K562 (cell line): ENCODE results near the gene LCLAT1. TPM values are rescaled to one million over a fixed set of nuclear protein-coding genes. Genes with fewer than 3 reads are reported as not detected.

ENCODE experiments used
- ATAC-seq: fragments of 200-7000 bp; cut with Tn5 transposase; 3 replicates; pipeline ENCODE4 v1.9.1; 2020; ENCODE audit warnings: moderate library complexity
- BruUV-seq: library from RNA; stranded (reverse); fragments of 400-500 nt; replicated peaks from 2 replicates; lab custom pipeline; 2021; lab: Mats Ljungman, UMichigan
- CTCF ChIA-PET: fragments of 300-600 bp; formaldehyde crosslinking; extraction: SDS; loops from one replicate; lab custom pipeline; 2021; ENCODE audit warnings: low intra/inter-chr PET ratio; lab: Yijun Ruan, JAX
- POLR2A ChIA-PET: fragments of 300-600, 350-650 bp; sonication (Branson Sonifier 250); formaldehyde crosslinking; extraction: SDS; loops from one replicate; lab custom pipeline; 2021; ENCODE audit warnings: antibody characterized with exemption, inconsistent platforms; lab: Yijun Ruan, JAX
- DNase-seq, 4 experiments: peaks; one replicate each; pipeline versions ENCODE4 v3.0.0 to v3.0.0-alpha.2; 2011 to 2018; ENCODE audit warnings: low spot score in 3 of 4, mixed read lengths in 3 of 4; ENCODE audit errors: extremely low read depth in 1 of 4
- FAIRE-seq: peaks from 2 replicates; lab custom pipeline; 2011; peaks lifted over from hg19 to GRCh38; lab: Jason Lieb, UNC
- H2AFZ ChIP-seq: 2 replicates; pipeline ENCODE4 v1.6.0; 2011; ENCODE audit warnings: low read depth, low read length, control low read depth, inconsistent platforms
- H3K27ac ChIP-seq: fragments of 200-600 bp; 3 replicates; pipeline ENCODE4 v1.8.0; 2011; ENCODE audit warnings: low read depth, mild to moderate bottlenecking, control low read depth, inconsistent platforms, low read length, moderate library complexity, mixed read lengths; ENCODE audit errors: extremely low read depth
- H3K27me3 ChIP-seq, 2 experiments: fragments of 300-600 bp in 1 of 2; 2 replicates in 1 of 2; 3 replicates in 1 of 2; pipeline versions ENCODE4 v1.6.0 to v1.8.0; 2011; ENCODE audit warnings: inconsistent platforms in 2 of 2, low read length in 2 of 2, mild to moderate bottlenecking in 1 of 2, mixed read lengths in 1 of 2, moderate library complexity in 1 of 2; ENCODE audit not compliant: control insufficient read depth in 2 of 2, insufficient read depth in 2 of 2
- H3K36me3 ChIP-seq: fragments of 300-600 bp; 3 replicates; pipeline ENCODE4 v1.8.0; 2011; ENCODE audit warnings: mild to moderate bottlenecking, low read length, inconsistent platforms; ENCODE audit not compliant: control insufficient read depth, insufficient read depth
- H3K4me1 ChIP-seq, 2 experiments: fragments of 200-600 bp in 1 of 2; replicated peaks in 1 of 2; 2 replicates in 1 of 2; 3 replicates in 1 of 2; pipeline versions ENCODE4 v1.5.1 to v1.8.0; 2011; ENCODE audit warnings: inconsistent platforms in 2 of 2, low read length in 2 of 2, mild to moderate bottlenecking in 1 of 2, mixed read lengths in 1 of 2, moderate library complexity in 1 of 2; ENCODE audit not compliant: control insufficient read depth in 2 of 2, insufficient read depth in 2 of 2
- H3K4me2 ChIP-seq: 2 replicates; pipeline ENCODE4 v1.6.1; 2011; ENCODE audit warnings: low read length, control low read depth, inconsistent platforms, mixed read lengths; ENCODE audit not compliant: insufficient read depth
- H3K4me3 ChIP-seq: fragments of 200-600 bp; sonication (generic), shearing (Covaris generic); 2 replicates; pipeline ENCODE4 v1.5.1; 2016; ENCODE audit warnings: control low read depth, inconsistent platforms
- H3K79me2 ChIP-seq: fragments of 200-600 bp; 3 replicates; pipeline ENCODE4 v1.8.0; 2011; ENCODE audit warnings: low read length, inconsistent platforms; ENCODE audit not compliant: control insufficient read depth, insufficient read depth
- H3K9ac ChIP-seq, 2 experiments: 2 replicates each; pipeline versions ENCODE4 v1.6.0 to v1.6.1; 2011; ENCODE audit warnings: low read depth in 2 of 2, low read length in 2 of 2, control low read depth in 1 of 2, inconsistent platforms in 1 of 2, mild to moderate bottlenecking in 1 of 2, mixed read lengths in 1 of 2; ENCODE audit not compliant: insufficient read depth in 1 of 2
- H3K9me1 ChIP-seq: one replicate; pipeline ENCODE4 v1.6.0; 2011; ENCODE audit warnings: inconsistent platforms, mild to moderate bottlenecking, low read length, moderate library complexity; ENCODE audit not compliant: control insufficient read depth, insufficient read depth
- H3K9me3 ChIP-seq: replicated peaks from 2 replicates; pipeline ENCODE4 v1.5.1; 2011; ENCODE audit warnings: low read depth, low read length, inconsistent platforms; ENCODE audit not compliant: control insufficient read depth, insufficient read depth
- H4K20me1 ChIP-seq: replicated peaks from 2 replicates; pipeline ENCODE4 v1.6.1; 2011; ENCODE audit warnings: low read length, inconsistent platforms, mixed read lengths; ENCODE audit not compliant: control insufficient read depth, insufficient read depth
- ATF1 ChIP-seq, 2 experiments: fragments of 450-650 bp in 1 of 2; IDR thresholded peaks; 2 replicates each; pipeline ENCODE4 v1.6.1; 2016; ENCODE audit warnings: missing compliant biosample characterization in 1 of 2, missing genetic modification characterization in 1 of 2
- CBFA2T3 ChIP-seq: fragments of 450-650 bp; IDR thresholded peaks from 2 replicates; pipeline ENCODE4 v1.6.1; 2017
- ETV1 ChIP-seq: fragments of 450-650 bp; conservative IDR thresholded peaks from 2 replicates; pipeline ENCODE4 v1.6.1; 2016; ENCODE audit warnings: missing genetic modification characterization, control low read depth, low read depth, missing compliant biosample characterization
- IFI16 ChIP-seq: fragments of 250-450 bp; sonication (Bioruptor Pico); IDR thresholded peaks from 2 replicates; pipeline ENCODE4 v2.1.2; 2022; ENCODE audit warnings: mild to moderate bottlenecking, inconsistent platforms
- MBD1 ChIP-seq: fragments of 250-450 bp; sonication (Bioruptor Pico); IDR thresholded peaks from 2 replicates; pipeline ENCODE4 v1.8.0; 2022; ENCODE audit warnings: inconsistent platforms
- MCM3 ChIP-seq: fragments of 450-650 bp; IDR thresholded peaks from 2 replicates; pipeline ENCODE4 v1.6.1; 2016
- SNAPC5 ChIP-seq: fragments of 250-450 bp; sonication (Bioruptor Pico); IDR thresholded peaks from 2 replicates; pipeline ENCODE4 v1.8.0; 2021; ENCODE audit warnings: moderate library complexity, mild to moderate bottlenecking, inconsistent platforms
- TEAD4 ChIP-seq, 2 experiments: sonication (generic) in 1 of 2; formaldehyde crosslinking in 1 of 2; IDR thresholded peaks; 2 replicates each; pipeline versions ENCODE4 v1.6.1 to v1.8.0; 2012 to 2022; ENCODE audit warnings: borderline replicate concordance in 1 of 2, inconsistent platforms in 1 of 2, low read length in 1 of 2, mild to moderate bottlenecking in 1 of 2, missing genetic modification reagents in 1 of 2
- ZBTB9 ChIP-seq: fragments of 450-650 bp; formaldehyde crosslinking; IDR thresholded peaks from 2 replicates; pipeline ENCODE4 v1.4.0; 2020; ENCODE audit warnings: mild to moderate bottlenecking, moderate library complexity
- ZNF121 ChIP-seq: sonication (generic); formaldehyde crosslinking; conservative IDR thresholded peaks from 2 replicates; pipeline ENCODE4 v1.8.0; 2022; ENCODE audit warnings: missing genetic modification reagents
- ZNF143 ChIP-seq: sonication (generic); formaldehyde crosslinking; IDR thresholded peaks from 2 replicates; pipeline ENCODE4 v1.9.0; 2022; ENCODE audit warnings: mild to moderate bottlenecking, missing genetic modification reagents
- ZNF445 ChIP-seq: fragments of 250-450 bp; sonication (Bioruptor Pico); IDR thresholded peaks from 2 replicates; pipeline ENCODE4 v1.4.0; 2020; ENCODE audit warnings: low read depth, mild to moderate bottlenecking, moderate library complexity
- WGBS: fragments of 100-300 bp; shearing (Covaris generic); methylation state at CpG from one replicate; pipeline ENCODE4 v1.1.6; 2016; ENCODE audit warnings: low coverage, mixed read lengths; ENCODE audit not compliant: insufficient coverage; ENCODE audit errors: missing lambda C conversion rate; 5-methylcytosine and 5-hydroxymethylcytosine counted together
- in situ Hi-C: fragments of 300-500 bp; cut with MboI; formaldehyde crosslinking; loops from 4 replicates; pipeline ENCODE4 v1.15.0; 2018; ENCODE audit warnings: inconsistent platforms, mixed read lengths
- intact Hi-C: fragments of 100-400 bp; cut with micrococcal nuclease; formaldehyde crosslinking; loops from 2 replicates; pipeline ENCODE4 v1.14.2; 2022
- polyA plus RNA-seq, 8 experiments: library from polyadenylated mRNA; depleted of rRNA in 4 of 8; stranded (reverse) in 5 of 8; unstranded in 3 of 8; fragments of >200 nt; fragmentation: Nextera tagmentation in 2 of 8; fragmentation: Illumina TruSeq in 1 of 8; extraction: Ambion mirVana in 2 of 8; extraction: Trizol in 1 of 8; gene quantifications; 2 replicates each; pipeline versions ENCODE4 v1.2.1 to v1.2.3, GENCODE V29; 2011 to 2014; ENCODE audit warnings: inconsistent platforms in 1 of 8, missing spikeins in 1 of 8
- total RNA-seq, 7 experiments: library from RNA; depleted of rRNA in 6 of 7; stranded (reverse); fragments of >200 nt in 6 of 7; fragmentation: Illumina TruSeq in 2 of 7; extraction: Trizol in 2 of 7; gene quantifications; 2 replicates each; pipeline versions ENCODE4 v1.2.1 to v1.2.3, GENCODE V29; 2011 to 2021; ENCODE audit warnings: low replicate concordance in 1 of 7
- TF ChIP-seq, protein P1 (sequence below): fragments of 250-450 bp; sonication (Bioruptor Pico); IDR thresholded peaks from 2 replicates; pipeline ENCODE4 v1.4.0; 2020

Gene LCLAT1
- total and polyA plus RNA-seq, 9 of the 15 experiments (the other 6 are each of a cell fraction or from before 2014, with no cell fraction given) = 8.9 to 63.3 (median 25.4) TPM

GRCh38 chr2:30491225-30491624 lies 44.2 kb downstream of the LCLAT1 start:
- Histone ChIP-seq H3K9ac (no peak overlapping the region), H2AFZ (no peak overlapping the region), H3K36me3 (no peaks in the 10 kb centered on the region), H4K20me1 (no peaks in the 10 kb centered on the region), H3K79me2 (peaks cover 34% of the 10 kb centered on the region; the same call in 2 of the 3 replicates), H3K9me3 (no peaks in the 10 kb centered on the region), H3K27me3 (no peaks in the 10 kb centered on the region), H3K4me1 (no peaks in the 10 kb centered on the region), H3K4me2 (no peak overlapping the region), H3K4me3 (no peak overlapping the region), H3K9me1 (no peaks in the 10 kb centered on the region), H3K27ac (no peak overlapping the region)
- ChIA-PET CTCF (no interaction called here), POLR2A (interaction anchor here (0.7 kb wide), 1 partner anchor 10 kb away, joined by 3 read pairs; no protein-coding TSS in a partner anchor)
- intact Hi-C loops = no loop called here
- ATAC-seq = no peak
- BruUV-seq = no TSS peak
- WGBS = 82% methylated on average over 1 of the region's 1 CpG
- DNase-seq = no peak
- in situ Hi-C loops = no loop called here
- no peak for FAIRE-seq
- TF ChIP-seq ZNF143 (CRISPR knock-in tag) = no peak
- no peak for TF ChIP-seq SNAPC5 (CRISPR knock-in tag)
- TF ChIP-seq ZNF445 = no peak
- no peak for TF ChIP-seq ZBTB9
- TF ChIP-seq ZNF121 = no peak
- no peak for TF ChIP-seq CBFA2T3
- TF ChIP-seq ETV1 (tag) = no peak
- TF ChIP-seq, protein P1, sequence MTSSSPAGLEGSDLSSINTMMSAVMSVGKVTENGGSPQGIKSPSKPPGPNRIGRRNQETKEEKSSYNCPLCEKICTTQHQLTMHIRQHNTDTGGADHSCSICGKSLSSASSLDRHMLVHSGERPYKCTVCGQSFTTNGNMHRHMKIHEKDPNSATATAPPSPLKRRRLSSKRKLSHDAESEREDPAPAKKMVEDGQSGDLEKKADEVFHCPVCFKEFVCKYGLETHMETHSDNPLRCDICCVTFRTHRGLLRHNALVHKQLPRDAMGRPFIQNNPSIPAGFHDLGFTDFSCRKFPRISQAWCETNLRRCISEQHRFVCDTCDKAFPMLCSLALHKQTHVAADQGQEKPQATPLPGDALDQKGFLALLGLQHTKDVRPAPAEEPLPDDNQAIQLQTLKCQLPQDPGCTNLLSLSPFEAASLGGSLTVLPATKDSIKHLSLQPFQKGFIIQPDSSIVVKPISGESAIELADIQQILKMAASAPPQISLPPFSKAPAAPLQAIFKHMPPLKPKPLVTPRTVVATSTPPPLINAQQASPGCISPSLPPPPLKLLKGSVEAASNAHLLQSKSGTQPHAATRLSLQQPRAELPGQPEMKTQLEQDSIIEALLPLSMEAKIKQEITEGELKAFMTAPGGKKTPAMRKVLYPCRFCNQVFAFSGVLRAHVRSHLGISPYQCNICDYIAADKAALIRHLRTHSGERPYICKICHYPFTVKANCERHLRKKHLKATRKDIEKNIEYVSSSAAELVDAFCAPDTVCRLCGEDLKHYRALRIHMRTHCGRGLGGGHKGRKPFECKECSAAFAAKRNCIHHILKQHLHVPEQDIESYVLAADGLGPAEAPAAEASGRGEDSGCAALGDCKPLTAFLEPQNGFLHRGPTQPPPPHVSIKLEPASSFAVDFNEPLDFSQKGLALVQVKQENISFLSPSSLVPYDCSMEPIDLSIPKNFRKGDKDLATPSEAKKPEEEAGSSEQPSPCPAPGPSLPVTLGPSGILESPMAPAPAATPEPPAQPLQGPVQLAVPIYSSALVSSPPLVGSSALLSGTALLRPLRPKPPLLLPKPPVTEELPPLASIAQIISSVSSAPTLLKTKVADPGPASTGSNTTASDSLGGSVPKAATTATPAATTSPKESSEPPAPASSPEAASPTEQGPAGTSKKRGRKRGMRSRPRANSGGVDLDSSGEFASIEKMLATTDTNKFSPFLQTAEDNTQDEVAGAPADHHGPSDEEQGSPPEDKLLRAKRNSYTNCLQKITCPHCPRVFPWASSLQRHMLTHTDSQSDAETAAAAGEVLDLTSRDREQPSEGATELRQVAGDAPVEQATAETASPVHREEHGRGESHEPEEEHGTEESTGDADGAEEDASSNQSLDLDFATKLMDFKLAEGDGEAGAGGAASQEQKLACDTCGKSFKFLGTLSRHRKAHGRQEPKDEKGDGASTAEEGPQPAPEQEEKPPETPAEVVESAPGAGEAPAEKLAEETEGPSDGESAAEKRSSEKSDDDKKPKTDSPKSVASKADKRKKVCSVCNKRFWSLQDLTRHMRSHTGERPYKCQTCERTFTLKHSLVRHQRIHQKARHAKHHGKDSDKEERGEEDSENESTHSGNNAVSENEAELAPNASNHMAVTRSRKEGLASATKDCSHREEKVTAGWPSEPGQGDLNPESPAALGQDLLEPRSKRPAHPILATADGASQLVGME (CRISPR knock-in tag) = no peak
- no peak for TF ChIP-seq MBD1 (CRISPR knock-in tag)
- no peak for TF ChIP-seq IFI16 (CRISPR knock-in tag)
- no peak for TF ChIP-seq TEAD4 (IDR thresholded peaks at IDR 0.05; ENCODE audit: low read length)
- no peak for TF ChIP-seq TEAD4 (CRISPR knock-in tag; IDR thresholded peaks at IDR 0.05; ENCODE audit: borderline replicate concordance)
- TF ChIP-seq MCM3 = no peak
- TF ChIP-seq ATF1 (CRISPR knock-in tag; IDR thresholded peaks at IDR 0.05) = no peak
- TF ChIP-seq ATF1 (tag; IDR thresholded peaks at IDR 0.05) = no peak
